NCI-H146 treated with DMSO at 0.1 percent for 48 hours (cell line): ENCODE results near the gene SRGAP2B.
"Not testable (repeated sequence)": the region's sequence is repeated elsewhere in the genome, so short reads cannot be mapped to it uniquely, and the experiment has no call there.

ENCODE experiments used
- DNase-seq: peaks from one replicate; lab custom pipeline; 2025; ENCODE audit not compliant: unreplicated experiment; lab: John Stamatoyannopoulos, UW

SRGAP2B gene

DNA sequence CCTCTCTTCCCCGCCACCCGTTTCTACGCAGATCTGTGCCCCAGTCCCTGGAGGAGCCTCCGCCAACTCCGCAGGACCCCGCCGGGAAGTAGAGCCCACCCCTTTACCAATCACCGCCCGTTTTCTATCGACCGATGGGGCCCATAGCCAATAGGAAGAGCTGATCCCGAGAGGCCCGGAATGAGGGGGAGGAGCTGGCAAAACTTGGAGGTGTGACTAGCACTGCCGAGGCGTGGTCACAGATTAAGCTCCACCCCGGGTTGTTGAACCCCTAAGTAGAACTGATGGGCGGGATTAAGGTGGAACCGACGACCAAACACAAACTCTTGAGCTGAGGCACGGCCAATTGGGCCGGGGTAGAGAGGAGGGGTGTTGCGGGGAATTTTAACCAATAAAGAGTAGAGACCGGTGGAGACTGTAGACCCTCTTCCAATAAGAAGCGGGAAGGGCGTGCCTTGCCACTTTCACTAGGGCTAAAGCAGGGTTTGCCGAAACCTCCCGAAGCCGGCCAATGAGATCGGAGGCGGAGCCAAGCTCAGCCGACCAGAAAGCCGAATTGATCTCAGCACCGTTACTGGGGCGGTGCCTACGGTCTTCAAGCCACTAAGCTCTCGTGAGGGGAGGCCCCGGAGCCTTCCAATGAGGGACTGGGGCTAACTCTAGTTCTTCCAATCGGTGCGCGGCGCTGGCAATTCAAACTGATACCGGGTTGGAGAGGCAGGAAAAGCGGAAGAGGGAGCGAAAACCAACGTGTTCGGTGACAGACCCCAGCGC, at the start of gene SRGAP2B, which contains the start of gene FAM72D:
TSS of gene SRGAP2B (minus strand) at position 45 of the 774 bp plus-strand sequence. CDS start 2,427 bp downstream, outside the sequence.
TSS of gene FAM72D (plus strand) at position 691 of the 774 bp plus-strand sequence. CDS start 874 bp downstream, outside the sequence.
- DNase-seq, result not testable (repeated sequence)

DNA sequence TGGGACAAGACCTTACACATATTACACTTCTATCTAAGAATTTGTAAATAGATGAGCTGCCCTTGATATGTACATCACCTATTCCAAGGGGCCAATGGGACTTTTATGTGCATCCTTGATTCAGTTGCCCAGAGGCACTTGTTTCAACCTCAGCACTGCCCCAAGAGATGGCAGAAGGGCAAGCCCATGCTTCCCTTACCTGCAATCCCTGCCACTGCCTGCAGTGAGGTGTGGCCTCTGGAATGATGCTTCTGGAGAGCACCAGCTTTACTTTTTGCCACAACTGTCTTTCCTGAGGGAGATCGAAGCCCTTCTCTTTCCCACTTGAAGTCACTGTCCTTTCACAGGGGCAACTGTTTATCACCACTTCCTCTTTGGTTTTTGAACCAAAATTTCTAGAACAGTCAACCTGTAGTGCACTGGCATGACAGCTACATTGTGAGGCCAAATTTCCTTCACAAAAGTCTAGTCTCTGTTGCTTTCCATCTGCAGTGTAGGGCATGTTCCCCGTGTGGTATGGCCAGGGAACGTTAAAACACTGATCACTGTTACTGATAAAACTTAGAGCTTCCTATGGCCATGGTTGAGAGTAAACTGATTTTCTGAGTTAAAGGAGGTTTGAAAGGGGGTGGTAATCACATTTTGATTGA, 49.3 kb upstream of the SRGAP2B start:
- not testable (repeated sequence) for DNase-seq

DNA sequence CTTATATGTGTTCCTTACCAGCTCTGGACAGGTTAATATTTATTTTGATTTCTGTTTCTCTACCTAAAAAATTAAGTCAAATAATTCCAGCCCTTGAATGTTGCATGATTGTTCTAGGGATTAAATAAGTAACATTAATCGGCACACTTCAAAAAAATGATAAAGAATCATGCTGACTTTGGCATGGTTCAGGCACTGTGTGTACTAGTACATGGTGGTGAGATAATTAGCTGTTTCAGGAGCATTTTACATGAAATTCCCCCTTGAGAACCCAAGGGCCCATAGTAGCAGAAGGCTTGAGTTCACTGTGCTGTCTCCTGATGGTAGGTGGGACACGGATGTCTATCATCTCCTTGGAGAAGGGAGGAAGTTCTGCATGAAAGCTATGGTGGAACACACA, 45.4 kb upstream of the SRGAP2B start:
- DNase-seq, result not testable (repeated sequence)

DNA sequence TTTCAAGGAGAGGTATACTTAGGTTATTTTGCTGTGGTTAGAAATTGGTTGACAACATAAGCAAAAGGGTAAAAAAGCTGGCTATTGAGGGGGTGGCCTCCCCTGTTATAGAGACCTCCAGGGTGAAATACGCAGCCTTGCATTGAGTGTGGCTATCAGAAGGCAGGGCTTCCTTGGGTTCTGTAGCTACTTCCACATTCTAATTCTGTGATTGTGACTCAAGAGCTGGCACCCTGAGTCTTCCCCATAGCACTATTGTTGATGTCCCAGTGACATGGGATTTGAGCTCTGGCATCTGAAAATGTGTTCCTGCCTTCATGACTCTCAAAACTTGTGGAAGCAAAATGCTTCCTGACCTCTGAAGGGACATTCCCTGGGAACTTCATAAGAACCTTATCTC, 39.3 kb upstream of the SRGAP2B start:
- not testable (repeated sequence) for DNase-seq

DNA sequence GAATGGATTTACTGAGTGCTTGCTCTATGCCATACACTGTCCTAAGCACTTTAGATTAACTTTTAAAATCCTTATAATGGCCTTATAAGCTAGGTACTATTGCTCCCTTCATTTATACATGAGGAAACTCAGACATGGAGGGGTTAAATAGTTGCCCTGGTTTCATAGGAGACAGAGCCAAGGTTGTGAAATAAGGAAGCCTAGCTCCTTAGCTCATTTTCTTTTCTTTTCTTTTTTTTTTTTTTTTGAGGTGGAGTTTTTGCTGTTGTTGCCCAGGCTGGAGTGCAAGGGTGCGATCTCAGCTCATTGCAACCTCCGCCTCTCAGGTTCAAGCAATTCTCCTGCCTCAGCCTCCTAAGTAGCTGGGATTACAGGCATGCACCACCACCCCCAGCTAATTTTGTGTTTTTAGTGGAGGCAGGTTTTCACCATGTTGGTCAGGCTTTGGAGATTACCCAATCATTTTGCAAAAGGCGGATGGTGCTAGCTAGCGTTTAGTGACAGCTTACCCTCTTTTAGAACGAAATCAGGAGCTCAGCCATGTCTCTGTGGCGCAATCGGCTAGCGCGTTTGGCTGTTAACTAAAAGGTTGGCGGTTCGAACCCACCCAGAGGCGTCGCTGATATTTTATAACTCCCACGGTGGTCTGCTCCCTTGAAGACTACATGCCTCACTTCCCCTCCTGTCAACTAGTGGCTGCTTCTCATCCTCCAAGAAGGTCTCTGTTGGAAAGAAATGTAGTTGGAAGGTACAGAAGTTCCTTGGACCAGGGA, 33.8 kb upstream of the SRGAP2B start:
- DNase-seq, result not testable (repeated sequence)

DNA sequence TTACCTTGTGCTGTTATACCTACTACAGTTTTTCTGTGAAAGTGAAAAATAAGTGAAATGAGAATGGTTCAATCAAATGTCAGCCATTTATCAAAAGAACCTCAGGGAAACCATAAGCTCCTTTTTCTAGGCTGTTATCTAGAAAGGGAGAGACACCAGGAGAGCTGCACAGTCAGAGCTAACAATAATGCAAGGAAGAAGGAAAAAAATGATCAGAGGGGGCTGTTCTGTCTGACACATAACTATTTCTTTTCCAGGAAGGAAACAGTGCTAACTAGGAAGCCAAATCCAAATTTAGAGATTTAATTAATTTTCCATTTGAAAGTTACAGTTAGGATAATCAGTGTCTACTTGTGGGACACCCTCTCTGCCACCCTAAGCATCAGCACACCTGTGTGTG, 32.0 kb upstream of the SRGAP2B start:
- not testable (repeated sequence) for DNase-seq

DNA sequence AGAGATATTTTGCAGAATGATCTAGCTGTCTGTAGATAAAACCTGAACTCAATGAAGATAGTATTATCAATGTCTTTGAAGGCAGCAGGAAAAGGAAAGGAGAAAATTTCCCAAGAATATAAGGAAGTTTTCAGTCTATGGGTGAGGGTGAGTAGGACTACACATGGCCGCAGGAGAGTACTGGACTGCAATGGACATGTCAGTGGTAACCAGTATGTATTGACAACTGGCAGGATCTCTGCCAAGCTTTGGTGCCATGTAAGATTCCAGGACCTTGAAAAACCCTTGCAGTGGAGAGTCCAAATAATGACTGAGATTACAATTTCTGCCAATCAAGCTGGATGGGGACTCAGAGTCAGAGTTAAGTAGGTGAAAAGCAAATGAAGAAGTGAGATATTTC, 30.0 kb upstream of the SRGAP2B start:
- DNase-seq, result not testable (repeated sequence)

DNA sequence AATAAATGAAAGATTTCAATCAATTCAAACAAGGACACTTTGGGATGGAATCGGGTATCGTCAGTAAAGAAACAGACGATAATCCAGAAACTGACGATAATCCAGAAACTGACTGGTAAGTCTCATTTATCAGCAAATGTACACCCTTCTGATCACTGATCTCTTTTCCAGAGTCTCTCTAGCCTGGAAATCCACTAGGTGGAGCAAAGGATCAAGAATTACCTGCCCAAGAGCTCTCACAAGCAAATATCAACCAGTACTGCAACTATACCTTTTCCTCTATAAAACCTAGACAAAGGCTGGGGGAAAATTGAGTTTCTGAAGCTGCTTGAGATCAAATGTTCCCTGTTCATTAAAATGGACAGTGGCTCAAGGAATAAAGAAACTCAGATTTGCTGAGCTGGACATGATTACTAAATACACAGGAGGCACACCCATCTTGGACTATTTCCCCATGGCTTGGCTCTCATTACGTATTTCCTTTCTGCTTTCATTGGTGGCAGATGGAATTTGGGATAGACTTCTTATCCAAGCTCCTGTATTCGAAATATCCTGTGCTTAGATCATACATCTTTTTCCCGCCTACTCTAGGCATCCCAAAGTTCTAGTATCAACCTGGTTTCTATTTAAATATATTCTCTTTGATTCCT, 29.0 kb upstream of the SRGAP2B start:
- DNase-seq, result not testable (repeated sequence)

DNA sequence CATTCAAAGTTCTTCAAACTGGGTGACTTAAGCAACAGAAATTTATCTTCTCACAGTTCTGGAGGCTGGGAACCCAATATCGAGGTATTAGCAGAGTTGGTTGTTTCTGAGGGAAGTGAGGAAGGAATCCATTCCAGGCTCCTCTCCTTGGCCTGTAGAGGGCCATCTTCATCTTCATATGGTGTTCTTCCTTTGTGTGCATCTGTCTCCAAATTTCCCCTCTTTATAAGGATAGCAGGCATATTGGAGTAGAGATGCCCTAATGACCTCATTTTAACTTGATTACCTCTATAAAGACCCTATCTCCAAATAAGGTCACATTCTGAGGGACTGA, 27.9 kb upstream of the SRGAP2B start:
- DNase-seq, result not testable (repeated sequence)

DNA sequence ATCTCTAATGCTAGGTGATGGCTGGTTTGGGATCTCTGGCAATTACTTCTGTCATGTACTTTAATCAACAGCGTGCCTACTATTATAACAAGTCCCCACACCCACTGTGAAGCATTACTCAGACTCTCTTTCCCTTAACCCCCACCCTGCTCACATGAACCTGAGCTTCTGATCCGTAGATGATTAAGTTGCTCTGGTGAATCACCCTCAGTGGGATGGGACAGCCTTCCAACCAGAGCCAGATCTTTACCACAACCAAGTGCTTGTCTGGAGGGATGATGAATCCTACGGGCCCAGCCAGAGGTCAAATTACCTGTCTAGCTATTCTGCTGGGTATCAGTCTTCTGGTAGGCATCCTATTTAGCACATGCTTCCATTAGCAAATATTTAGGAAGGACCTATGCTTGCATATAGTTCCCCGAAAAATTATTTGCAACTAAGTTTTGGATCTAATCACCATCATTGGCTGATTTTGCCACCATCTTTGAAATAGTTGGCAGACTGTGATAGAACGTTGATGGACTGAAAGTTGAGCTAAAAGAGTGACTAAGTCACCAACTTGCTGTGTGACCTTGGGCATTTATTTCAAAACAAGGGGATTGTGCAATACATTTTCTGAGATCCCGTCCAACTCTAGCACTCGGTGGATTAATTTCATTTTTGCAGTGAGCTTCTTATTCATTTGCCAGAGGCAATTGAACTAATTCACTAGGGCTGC, 27.4 kb upstream of the SRGAP2B start:
- DNase-seq, result not testable (repeated sequence)

DNA sequence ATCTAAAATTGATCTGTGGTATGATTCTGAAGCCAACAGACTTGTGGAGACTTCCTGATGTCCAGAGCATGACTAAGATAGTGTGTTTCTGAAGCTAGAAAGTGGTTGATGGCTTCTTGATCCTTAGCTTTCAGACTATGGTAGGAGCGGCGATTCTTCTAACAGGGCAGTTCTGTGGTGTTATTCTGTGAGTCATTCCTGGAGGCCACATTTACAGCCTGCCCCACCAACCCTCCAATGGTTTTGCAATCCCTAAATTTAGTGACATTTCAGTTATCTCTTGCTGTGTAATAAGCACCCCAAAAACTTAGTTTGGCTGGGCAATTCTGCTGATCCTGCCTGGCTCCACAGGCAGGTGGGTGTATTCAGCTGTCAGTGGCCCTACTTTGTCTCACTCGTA, 24.7 kb upstream of the SRGAP2B start:
- not testable (repeated sequence) for DNase-seq

DNA sequence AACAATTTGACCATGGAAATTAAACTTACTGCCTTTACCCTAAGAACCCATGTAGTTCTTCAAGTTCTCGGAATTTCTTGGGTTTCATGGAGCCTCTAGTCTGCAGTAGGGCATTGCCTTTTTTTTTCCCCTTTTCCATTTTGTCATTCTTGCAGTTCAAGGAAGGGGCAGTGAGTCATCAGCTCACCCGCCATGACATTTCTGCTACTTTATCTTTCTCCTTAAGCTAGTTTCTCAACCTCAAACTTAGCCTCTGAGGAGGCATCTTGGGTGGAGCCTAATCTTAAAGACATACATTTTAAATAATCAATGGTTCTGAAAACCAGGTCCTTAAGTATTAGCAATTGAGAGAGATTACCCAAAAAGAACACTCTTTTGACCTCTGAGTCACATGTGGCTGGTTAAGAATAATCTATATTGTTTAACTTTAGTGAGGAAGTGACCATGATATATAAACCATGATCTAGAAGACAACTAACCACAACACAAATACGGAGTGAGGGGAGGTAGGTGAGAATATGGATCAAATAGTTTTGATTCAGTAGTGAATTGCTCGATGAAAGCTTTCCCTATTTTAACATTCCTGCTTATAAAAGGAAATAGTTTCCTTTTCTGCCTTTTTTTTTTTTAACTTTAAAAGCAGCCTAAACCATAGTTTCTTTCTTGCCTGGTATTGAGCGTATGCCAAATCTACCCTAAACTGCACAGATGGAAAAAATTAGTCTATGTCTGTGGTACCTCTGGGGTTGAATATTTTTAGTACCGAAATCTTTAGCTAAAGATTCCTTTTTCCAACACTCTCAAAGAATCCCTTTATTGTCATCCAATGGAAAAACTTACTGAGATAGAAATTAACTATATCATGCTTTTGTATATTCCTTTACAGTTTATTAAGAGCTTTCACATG, 20.7 kb upstream of the SRGAP2B start:
- not testable (repeated sequence) for DNase-seq

DNA sequence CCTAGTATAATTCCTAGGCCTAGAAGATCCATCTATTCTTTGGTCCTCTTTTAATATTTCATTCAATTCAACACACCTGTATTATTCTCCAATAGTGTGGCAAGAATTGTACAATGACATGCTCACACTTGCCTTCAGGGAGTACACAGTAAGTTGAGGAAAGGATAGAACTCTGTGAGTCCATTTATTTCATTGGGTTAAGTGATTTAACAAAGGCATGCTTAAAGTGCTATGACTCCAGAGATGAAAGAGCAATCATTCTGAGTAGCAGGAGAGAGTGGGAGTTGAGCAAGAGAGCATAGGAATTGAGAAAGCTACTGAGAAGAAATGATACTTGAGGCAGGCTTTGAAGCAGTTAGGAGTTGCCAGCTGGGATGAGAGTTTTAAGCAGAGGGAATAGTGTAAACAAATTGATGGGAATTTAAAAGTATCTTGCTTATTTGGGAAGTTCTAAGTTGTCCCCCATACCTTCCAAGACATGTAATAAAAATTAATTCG, 19.5 kb upstream of the SRGAP2B start:
- DNase-seq, result not testable (repeated sequence)

DNA sequence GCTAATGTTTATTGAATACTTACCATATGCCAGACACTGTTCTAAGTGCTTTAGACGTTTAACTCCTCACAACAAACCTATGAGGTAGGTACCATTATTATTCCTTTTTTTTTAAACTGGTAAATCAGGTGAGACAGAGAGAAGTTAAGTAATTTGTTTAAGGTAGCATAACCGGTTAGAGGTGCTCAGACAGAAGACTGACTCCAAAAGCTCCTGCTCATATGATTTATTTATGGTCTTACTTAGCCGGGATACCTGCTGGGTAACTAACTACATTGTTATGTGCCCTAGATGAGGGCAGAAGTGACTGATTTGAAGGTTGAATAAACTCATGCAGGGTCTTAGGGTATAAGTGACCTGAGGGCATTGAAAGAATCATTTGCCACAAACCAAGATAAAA, 17.6 kb upstream of the SRGAP2B start:
- not testable (repeated sequence) for DNase-seq

DNA sequence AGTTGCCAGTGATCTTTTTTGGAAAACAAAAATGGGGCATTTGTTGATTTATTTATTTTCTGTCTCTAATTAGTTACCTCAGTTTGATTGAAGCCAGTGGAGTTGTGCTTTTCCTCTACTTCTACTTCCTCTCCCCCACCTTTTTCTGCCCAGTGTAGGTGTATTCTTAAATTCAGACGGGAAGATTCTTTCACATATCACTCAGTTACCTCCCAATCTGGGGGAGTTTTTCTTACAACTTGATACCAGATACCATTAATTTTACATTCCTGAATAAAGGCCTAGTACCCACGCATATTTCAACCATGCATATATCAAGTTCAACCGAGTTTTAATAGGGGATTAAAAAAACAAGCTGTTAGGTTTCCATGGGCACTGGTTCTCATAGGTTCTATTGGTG, 16.5 kb upstream of the SRGAP2B start:
- DNase-seq, result not testable (repeated sequence)

DNA sequence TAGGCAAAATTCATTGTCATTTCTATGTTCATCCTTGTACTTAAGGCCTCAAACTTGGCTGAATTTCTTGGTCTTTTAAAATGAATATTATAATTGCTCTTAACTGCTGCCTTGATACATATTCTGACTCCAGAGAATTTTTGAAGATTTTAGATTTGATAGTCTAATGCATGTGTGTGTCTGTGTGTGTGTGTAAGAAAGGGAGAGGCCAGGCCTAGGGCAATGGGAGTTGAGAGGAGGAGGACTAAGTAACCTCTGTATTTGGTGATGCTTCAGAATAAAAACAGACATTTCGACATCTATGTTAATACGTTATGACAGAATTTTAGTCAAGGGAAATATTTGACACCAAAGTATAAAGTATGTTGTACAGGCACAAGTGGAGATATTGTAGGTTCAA, 8.2 kb upstream of the SRGAP2B start:
- not testable (repeated sequence) for DNase-seq

DNA sequence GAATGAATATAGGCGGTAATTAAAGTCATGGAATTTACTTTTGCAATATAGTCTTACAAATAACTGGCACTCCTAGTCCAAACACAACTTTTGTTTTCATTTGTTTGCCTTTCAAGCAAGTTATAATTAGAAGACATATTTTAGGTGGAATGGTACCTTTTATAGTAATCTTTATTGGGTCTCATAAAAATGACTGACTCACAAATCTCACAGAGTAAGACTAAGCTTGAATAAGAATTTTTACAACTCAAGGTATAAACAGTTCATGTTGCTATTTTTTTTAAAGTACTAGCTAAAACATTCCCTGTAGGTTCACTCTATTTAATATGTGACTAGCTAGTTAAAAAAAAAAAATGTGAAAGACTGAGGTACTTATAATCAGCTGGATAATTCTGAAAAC, 6.6 kb upstream of the SRGAP2B start:
- DNase-seq, result not testable (repeated sequence)

DNA sequence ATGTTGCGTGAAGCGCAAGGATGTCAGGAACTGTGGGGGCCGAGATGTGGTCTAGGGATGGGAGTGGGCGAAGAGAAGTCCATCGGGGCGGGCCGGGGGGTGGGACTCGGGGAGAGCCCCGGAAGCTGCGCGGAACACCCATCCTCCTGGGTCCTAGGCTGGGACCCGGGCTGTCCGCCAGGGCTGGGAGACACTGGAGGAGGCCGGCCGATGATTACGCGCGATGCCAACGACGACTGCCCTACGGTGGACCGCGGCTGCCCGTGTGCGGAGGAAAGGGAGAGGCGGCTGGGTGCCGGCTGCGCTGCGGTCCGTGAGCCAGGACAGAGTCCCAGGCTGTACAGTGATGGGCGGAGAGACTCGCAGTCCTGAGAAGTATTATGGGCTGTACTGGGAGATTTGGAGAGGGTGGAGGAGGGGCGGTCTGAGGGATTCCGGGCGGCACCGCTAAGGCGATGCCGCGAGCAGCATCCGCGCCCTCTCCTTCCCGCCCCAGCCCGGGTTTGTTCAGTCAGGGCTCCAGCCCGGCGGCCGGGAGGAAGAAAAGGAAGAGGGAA, 395 bp downstream of the SRGAP2B start:
- not testable (repeated sequence) for DNase-seq
